ENCODE results near the gene CSNK1G2.

CSNK1G2 gene

GRCh38 chr19:1911098-1911497 lies 29.9 kb upstream of the CSNK1G2 start:
- H3K9me3 Mint-ChIP-seq = no peaks in the 10 kb centered on the region
- H3K36me3 Mint-ChIP-seq = peaks cover 4% of the 10 kb centered on the region
- no peak overlapping the region for H3K27ac Mint-ChIP-seq
- no peaks in the 10 kb centered on the region for H3K27me3 Mint-ChIP-seq
- peaks cover 14% of the 10 kb centered on the region for H3K4me1 Mint-ChIP-seq
- DNase-seq (ENCODE audit: low spot score in 2 of 2) (no peak), ATAC-seq (ENCODE audit: low read depth) (no peak)
- H3K4me3 Mint-ChIP-seq = no peak overlapping the region

- no peaks in the 10 kb centered on the region for H3K27me3 Mint-ChIP-seq
- H3K36me3 Mint-ChIP-seq = peaks cover 4% of the 10 kb centered on the region
- no peak overlapping the region for H3K4me3 Mint-ChIP-seq
- DNase-seq (ENCODE audit: low spot score in 2 of 2) = no peak
- H3K27ac Mint-ChIP-seq = no peak overlapping the region
- ATAC-seq (ENCODE audit: low read depth) = no peak
- peaks cover 14% of the 10 kb centered on the region for H3K4me1 Mint-ChIP-seq
- H3K9me3 Mint-ChIP-seq = no peaks in the 10 kb centered on the region
Observed at GRCh38 chr19:1911995-1912394, 29.0 kb upstream of the CSNK1G2 start.

GRCh38 chr19:1912760-1913505 lies 28.0 kb upstream of the CSNK1G2 start:
- no peak for ATAC-seq (ENCODE audit: low read depth)
- no peak overlapping the region for H3K27ac Mint-ChIP-seq
- peaks cover 13% of the 10 kb centered on the region for H3K4me1 Mint-ChIP-seq
- peaks cover 8% of the 10 kb centered on the region for H3K36me3 Mint-ChIP-seq
- no peaks in the 10 kb centered on the region for H3K27me3 Mint-ChIP-seq
- DNase-seq (ENCODE audit: low spot score in 2 of 2) = no peak
- no peak overlapping the region for H3K4me3 Mint-ChIP-seq
- H3K9me3 Mint-ChIP-seq = no peaks in the 10 kb centered on the region

GRCh38 chr19:1913781-1914577 lies 27.0 kb upstream of the CSNK1G2 start:
- Mint-ChIP-seq H3K27ac (no peak overlapping the region), H3K36me3 (peaks cover 15% of the 10 kb centered on the region), H3K27me3 (no peaks in the 10 kb centered on the region), H3K4me1 (peaks cover 8% of the 10 kb centered on the region), H3K9me3 (no peaks in the 10 kb centered on the region), H3K4me3 (no peak overlapping the region)
- DNase-seq (ENCODE audit: low spot score in 2 of 2) = no peak
- no peak for ATAC-seq (ENCODE audit: low read depth)

- Mint-ChIP-seq H3K4me1 (peaks cover 3% of the 10 kb centered on the region), H3K4me3 (no peak overlapping the region), H3K27ac (no peak overlapping the region), H3K27me3 (no peaks in the 10 kb centered on the region), H3K36me3 (peaks cover 15% of the 10 kb centered on the region), H3K9me3 (no peaks in the 10 kb centered on the region)
- ATAC-seq (ENCODE audit: low read depth) (no peak), DNase-seq (ENCODE audit: low spot score in 2 of 2) (no peak)
Observed at GRCh38 chr19:1914826-1915341, 26.1 kb upstream of the CSNK1G2 start.

- ATAC-seq (ENCODE audit: low read depth) = no peak
- H3K27ac Mint-ChIP-seq = no peak overlapping the region
- no peaks in the 10 kb centered on the region for H3K4me1 Mint-ChIP-seq
- no peaks in the 10 kb centered on the region for H3K27me3 Mint-ChIP-seq
- no peak overlapping the region for H3K4me3 Mint-ChIP-seq
- H3K36me3 Mint-ChIP-seq = peaks cover 17% of the 10 kb centered on the region
- DNase-seq (ENCODE audit: low spot score in 2 of 2) = no peak
- no peaks in the 10 kb centered on the region for H3K9me3 Mint-ChIP-seq
Observed at GRCh38 chr19:1917146-1917545, 23.8 kb upstream of the CSNK1G2 start.

GRCh38 chr19:1917926-1918325 lies 23.0 kb upstream of the CSNK1G2 start:
- DNase-seq (ENCODE audit: low spot score in 2 of 2) (no peak), ATAC-seq (ENCODE audit: low read depth) (no peak)
- Mint-ChIP-seq H3K27me3 (no peaks in the 10 kb centered on the region), H3K36me3 (peaks cover 15% of the 10 kb centered on the region), H3K4me3 (no peak overlapping the region), H3K27ac (no peak overlapping the region), H3K9me3 (no peaks in the 10 kb centered on the region), H3K4me1 (peaks cover under 1% of the 10 kb centered on the region)

GRCh38 chr19:1918975-1919374 lies 22.0 kb upstream of the CSNK1G2 start:
- Mint-ChIP-seq H3K27ac (no peak overlapping the region), H3K36me3 (peaks cover 15% of the 10 kb centered on the region), H3K4me3 (no peak overlapping the region), H3K9me3 (no peaks in the 10 kb centered on the region), H3K4me1 (peaks cover 5% of the 10 kb centered on the region), H3K27me3 (no peaks in the 10 kb centered on the region)
- DNase-seq (ENCODE audit: low spot score in 2 of 2) = no peak
- ATAC-seq (ENCODE audit: low read depth) = no peak

- H3K4me1 Mint-ChIP-seq = peaks cover 5% of the 10 kb centered on the region
- no peak overlapping the region for H3K4me3 Mint-ChIP-seq
- H3K27me3 Mint-ChIP-seq = no peaks in the 10 kb centered on the region
- ATAC-seq (ENCODE audit: low read depth) (no peak), DNase-seq (ENCODE audit: low spot score in 2 of 2) (no peak)
- H3K27ac Mint-ChIP-seq = no peak overlapping the region
- H3K36me3 Mint-ChIP-seq = peaks cover 15% of the 10 kb centered on the region
- no peaks in the 10 kb centered on the region for H3K9me3 Mint-ChIP-seq
Observed at GRCh38 chr19:1920644-1921043, 20.3 kb upstream of the CSNK1G2 start.

GRCh38 chr19:1921326-1921725 lies 19.6 kb upstream of the CSNK1G2 start:
- no peak for DNase-seq (ENCODE audit: low spot score in 2 of 2)
- H3K9me3 Mint-ChIP-seq = no peaks in the 10 kb centered on the region
- H3K27ac Mint-ChIP-seq = no peak overlapping the region
- H3K4me3 Mint-ChIP-seq = no peak overlapping the region
- no peaks in the 10 kb centered on the region for H3K27me3 Mint-ChIP-seq
- ATAC-seq (ENCODE audit: low read depth) = no peak
- H3K4me1 Mint-ChIP-seq = peaks cover 5% of the 10 kb centered on the region
- H3K36me3 Mint-ChIP-seq = peaks cover 15% of the 10 kb centered on the region

- H3K27ac Mint-ChIP-seq = no peak overlapping the region
- peaks cover 5% of the 10 kb centered on the region for H3K4me1 Mint-ChIP-seq
- H3K27me3 Mint-ChIP-seq = no peaks in the 10 kb centered on the region
- DNase-seq (ENCODE audit: low spot score in 2 of 2) (no peak), ATAC-seq (ENCODE audit: low read depth) (no peak)
- H3K36me3 Mint-ChIP-seq = peaks cover 15% of the 10 kb centered on the region
- no peak overlapping the region for H3K4me3 Mint-ChIP-seq
- H3K9me3 Mint-ChIP-seq = no peaks in the 10 kb centered on the region
Observed at GRCh38 chr19:1921825-1922224, 19.1 kb upstream of the CSNK1G2 start.

GRCh38 chr19:1922803-1923202 lies 18.2 kb upstream of the CSNK1G2 start:
- no peak for ATAC-seq (ENCODE audit: low read depth)
- Mint-ChIP-seq H3K4me1 (peaks cover 5% of the 10 kb centered on the region), H3K4me3 (no peak overlapping the region), H3K36me3 (peaks cover 11% of the 10 kb centered on the region), H3K27ac (peak overlapping the region; percentile 38), H3K27me3 (no peaks in the 10 kb centered on the region), H3K9me3 (no peaks in the 10 kb centered on the region)
- no peak for DNase-seq (ENCODE audit: low spot score in 2 of 2)

GRCh38 chr19:1923319-1923718 lies 17.7 kb upstream of the CSNK1G2 start:
- no peaks in the 10 kb centered on the region for H3K27me3 Mint-ChIP-seq
- DNase-seq (ENCODE audit: low spot score in 2 of 2) = peak in 1 of 2 donors; percentile 48

GRCh38 chr19:1924320-1924961 lies 16.5 kb upstream of the CSNK1G2 start:
- peaks cover 4% of the 10 kb centered on the region for H3K36me3 Mint-ChIP-seq
- H3K27me3 Mint-ChIP-seq = no peaks in the 10 kb centered on the region

More at GRCh38 chr19:1923319-1923718, 17.7 kb upstream of the CSNK1G2 start:
- ATAC-seq (ENCODE audit: low read depth) = peak; percentile 98
- H3K4me1 Mint-ChIP-seq = peaks cover 5% of the 10 kb centered on the region
- peak overlapping the region; percentile 38 for H3K27ac Mint-ChIP-seq
- H3K36me3 Mint-ChIP-seq = peaks cover 9% of the 10 kb centered on the region
- no peaks in the 10 kb centered on the region for H3K9me3 Mint-ChIP-seq
- peak overlapping the region; percentile 21 for H3K4me3 Mint-ChIP-seq

More at GRCh38 chr19:1924320-1924961, 16.5 kb upstream of the CSNK1G2 start:
- DNase-seq (ENCODE audit: low spot score in 2 of 2) (no peak), ATAC-seq (ENCODE audit: low read depth) (no peak)
- Mint-ChIP-seq H3K4me1 (peaks cover 6% of the 10 kb centered on the region), H3K27ac (no peak overlapping the region), H3K9me3 (no peaks in the 10 kb centered on the region), H3K4me3 (no peak overlapping the region)
